IMR-90 (cell line): ENCODE data around the gene CHTF8. TPM values are rescaled to one million over a fixed set of nuclear protein-coding genes. Genes with fewer than 3 reads are reported as not detected.

Experiments
- ATAC-seq: fragments of 200-7000 bp; cut with Tn5 transposase; 2 replicates; pipeline ENCODE4 v1.9.1; 2020; ENCODE audit warnings: low read depth, mild to moderate bottlenecking, moderate library complexity
- BruUV-seq: library from RNA; stranded (reverse); fragments of 400-500 nt; replicated peaks from 2 replicates; lab custom pipeline; 2021; lab: Mats Ljungman, UMichigan
- CTCF ChIA-PET: fragments of 300-600 bp; formaldehyde crosslinking; extraction: SDS; loops from one replicate; lab custom pipeline; 2021; ENCODE audit warnings: antibody characterized with exemption; lab: Yijun Ruan, JAX
- POLR2A ChIA-PET: fragments of 300-600 bp; sonication (Branson Sonifier 250); formaldehyde crosslinking; loops from one replicate; lab custom pipeline; 2022; ENCODE audit warnings: antibody characterized with exemption; ENCODE audit not compliant: unreplicated experiment; lab: Charles Lee
- DNase-seq: peaks from one replicate; pipeline ENCODE4 v3.0.0; 2013
- H2AFZ ChIP-seq: replicated peaks from 2 replicates; pipeline ENCODE3; 2013; ENCODE audit warnings: low read length, mild to moderate bottlenecking; ENCODE audit not compliant: poor library complexity
- H2AK5ac ChIP-seq: 2 replicates; pipeline ENCODE4 v1.6.1; 2013; ENCODE audit warnings: low read depth, low read length, inconsistent platforms
- H2AK9ac ChIP-seq: replicated peaks from 2 replicates; pipeline ENCODE3; 2013; ENCODE audit warnings: mild to moderate bottlenecking, low read depth, low read length, moderate library complexity; ENCODE audit not compliant: poor library complexity
- H2BK120ac ChIP-seq: 2 replicates; pipeline ENCODE4 v1.6.1; 2013; ENCODE audit warnings: low read depth, low read length, inconsistent platforms
- H2BK15ac ChIP-seq: 3 replicates; pipeline ENCODE4 v1.6.1; 2013; ENCODE audit warnings: low read depth, low read length, inconsistent platforms
- H2BK20ac ChIP-seq: 2 replicates; pipeline ENCODE4 v1.6.1; 2013; ENCODE audit warnings: low read depth, mild to moderate bottlenecking, inconsistent platforms, low read length, moderate library complexity
- H2BK5ac ChIP-seq: 2 replicates; pipeline ENCODE4 v1.6.1; 2013; ENCODE audit warnings: mild to moderate bottlenecking, low read depth, low read length, inconsistent platforms; ENCODE audit not compliant: poor library complexity, severe bottlenecking
- H3K14ac ChIP-seq: replicated peaks from 2 replicates; pipeline ENCODE4 v1.6.1; 2013; ENCODE audit warnings: low read depth, low read length, inconsistent platforms
- H3K18ac ChIP-seq: 2 replicates; pipeline ENCODE4 v1.6.1; 2013; ENCODE audit warnings: low read depth, low read length, control low read depth
- H3K23ac ChIP-seq: 2 replicates; pipeline ENCODE4 v1.6.1; 2013; ENCODE audit warnings: low read depth, low read length, inconsistent platforms
- H3K27ac ChIP-seq: 2 replicates; pipeline ENCODE4 v1.5.1; 2013; ENCODE audit warnings: mild to moderate bottlenecking, control low read depth, low read length; ENCODE audit not compliant: insufficient read depth
- H3K27me3 ChIP-seq: 2 replicates; pipeline ENCODE4 v1.6.1; 2013; ENCODE audit warnings: low read length; ENCODE audit not compliant: control insufficient read depth, insufficient read depth
- H3K36me3 ChIP-seq: 2 replicates; pipeline ENCODE4 v1.6.1; 2013; ENCODE audit warnings: low read length, mixed read lengths; ENCODE audit not compliant: control insufficient read depth, insufficient read depth
- H3K4ac ChIP-seq: 2 replicates; pipeline ENCODE4 v1.6.1; 2013; ENCODE audit warnings: low read depth, low read length, inconsistent platforms
- H3K4me1 ChIP-seq: 2 replicates; pipeline ENCODE4 v1.6.1; 2013; ENCODE audit warnings: low read length, mixed read lengths; ENCODE audit not compliant: control insufficient read depth, insufficient read depth
- H3K4me2 ChIP-seq: 2 replicates; pipeline ENCODE4 v1.6.1; 2013; ENCODE audit warnings: low read depth, mild to moderate bottlenecking, control low read depth, low read length, moderate library complexity
- H3K4me3 ChIP-seq: 2 replicates; pipeline ENCODE4 v1.5.1; 2013; ENCODE audit warnings: low read depth, mild to moderate bottlenecking, control low read depth, low read length, moderate library complexity; ENCODE audit not compliant: insufficient read depth
- H3K56ac ChIP-seq: 2 replicates; pipeline ENCODE4 v1.6.1; 2013; ENCODE audit warnings: low read length, inconsistent platforms; ENCODE audit not compliant: insufficient read depth; ENCODE audit errors: extremely low read depth
- H3K79me1 ChIP-seq, 2 experiments: 2 replicates each; pipeline ENCODE4 v1.6.1; 2013; ENCODE audit warnings: low read length in 2 of 2, inconsistent platforms in 1 of 2, low read depth in 1 of 2
- H3K9ac ChIP-seq: 2 replicates; pipeline ENCODE4 v1.6.1; 2013; ENCODE audit warnings: low read depth, low read length, control low read depth
- H3K9me1 ChIP-seq: 2 replicates; pipeline ENCODE4 v1.6.1; 2013; ENCODE audit warnings: low read length, inconsistent platforms; ENCODE audit not compliant: insufficient read depth
- H3K9me3 ChIP-seq: 2 replicates; pipeline ENCODE4 v1.6.1; 2013; ENCODE audit warnings: low read length; ENCODE audit not compliant: control insufficient read depth, insufficient read depth
- H4K20me1 ChIP-seq: 2 replicates; pipeline ENCODE4 v1.6.1; 2013; ENCODE audit warnings: low read length, inconsistent platforms; ENCODE audit not compliant: insufficient read depth
- H4K5ac ChIP-seq: 2 replicates; pipeline ENCODE4 v1.6.1; 2013; ENCODE audit warnings: mild to moderate bottlenecking, low read depth, low read length, control low read depth
- H4K8ac ChIP-seq, 2 experiments: 2 replicates each; pipeline ENCODE4 v1.6.1; 2013; ENCODE audit warnings: low read depth in 2 of 2, low read length in 2 of 2, control low read depth in 1 of 2, inconsistent platforms in 1 of 2
- H4K91ac ChIP-seq: 2 replicates; pipeline ENCODE4 v1.6.1; 2013; ENCODE audit warnings: low read depth, low read length, inconsistent platforms; ENCODE audit not compliant: insufficient read depth
- BHLHE40 ChIP-seq: fragments of 150-350 bp; IDR thresholded peaks from 2 replicates; pipeline ENCODE4 v1.6.1; 2016; ENCODE audit warnings: mild to moderate bottlenecking, low read depth, low read length
- CEBPB ChIP-seq: IDR thresholded peaks from 2 replicates; pipeline ENCODE4 v1.6.1; 2012; ENCODE audit warnings: low read depth, low read length, improper control_type of control experiment
- CHD1 ChIP-seq: IDR thresholded peaks from 2 replicates; pipeline ENCODE4 v1.6.1; 2012; ENCODE audit warnings: low read depth, low read length, improper control_type of control experiment
- ELK1 ChIP-seq: fragments of 150-350 bp; IDR thresholded peaks from 2 replicates; pipeline ENCODE4 v1.6.1; 2016; ENCODE audit warnings: low read depth, mild to moderate bottlenecking, low read length, moderate library complexity, borderline replicate concordance
- FOS ChIP-seq: fragments of 150-350 bp; IDR thresholded peaks from 2 replicates; pipeline ENCODE4 v1.6.1; 2016; ENCODE audit warnings: low read depth, low read length
- MAFK ChIP-seq: IDR thresholded peaks from 2 replicates; pipeline ENCODE4 v1.6.1; 2012; ENCODE audit warnings: low read depth, low read length, improper control_type of control experiment
- MXI1 ChIP-seq: IDR thresholded peaks from 2 replicates; pipeline ENCODE4 v1.6.1; 2012; ENCODE audit warnings: low read depth, mild to moderate bottlenecking, low read length, moderate library complexity, borderline replicate concordance
- NFE2L2 ChIP-seq: fragments of 150-350 bp; IDR thresholded peaks from 2 replicates; pipeline ENCODE4 v1.6.1; 2016; ENCODE audit warnings: low read depth, mild to moderate bottlenecking, low read length
- POLR2A ChIP-seq: IDR thresholded peaks from 2 replicates; pipeline ENCODE4 v1.6.1; 2012; ENCODE audit warnings: mild to moderate bottlenecking, low read depth, low read length
- RCOR1 ChIP-seq: IDR thresholded peaks from 2 replicates; pipeline ENCODE4 v1.6.1; 2012; ENCODE audit warnings: mild to moderate bottlenecking, low read length, improper control_type of control experiment; ENCODE audit not compliant: insufficient replicate concordance
- RFX5 ChIP-seq: IDR thresholded peaks from 2 replicates; pipeline ENCODE4 v1.8.0; 2012; ENCODE audit warnings: low read depth, mild to moderate bottlenecking, low read length, moderate library complexity
- SMC3 ChIP-seq: fragments of 150-350 bp; IDR thresholded peaks from 2 replicates; pipeline ENCODE4 v1.6.1; 2016; ENCODE audit warnings: low read depth, mild to moderate bottlenecking, antibody characterized with exemption, low read length, moderate library complexity
- WGBS, 2 experiments: methylation state at CpG; one replicate each; pipeline versions ENCODE4 v1.1.5 to v1.1.7; 2013; ENCODE audit warnings: missing lambda C conversion rate in 2 of 2; ENCODE audit not compliant: insufficient read length in 1 of 2; ENCODE audit errors: extremely low coverage in 2 of 2; 5-methylcytosine and 5-hydroxymethylcytosine counted together
- dilution Hi-C: fragments of 300-500 bp; cut with HindIII; formaldehyde crosslinking; loops from one replicate; pipeline ENCODE4 v1.14.3; 2018; ENCODE audit warnings: low sequenced_read_pairs; ENCODE audit not compliant: unreplicated experiment
- in situ Hi-C: fragments of 300-500 bp; cut with MboI; formaldehyde crosslinking; loops from 3 replicates; pipeline ENCODE4 v1.14.3; 2019; ENCODE audit warnings: low sequenced_read_pairs, inconsistent platforms, mixed read lengths
- intact Hi-C: fragments of 100-400 bp; cut with micrococcal nuclease; formaldehyde crosslinking; loops from 2 replicates; pipeline ENCODE4 v1.10.0; 2022
- polyA plus RNA-seq, 3 experiments: library from polyadenylated mRNA; depleted of rRNA; stranded (reverse); fragments of >200 nt; gene quantifications; 2 replicates each; pipeline ENCODE4 v1.2.3, GENCODE V29; 2012; ENCODE audit warnings: low replicate concordance in 1 of 3
- total RNA-seq: library from RNA; depleted of rRNA; stranded (reverse); fragments of >200 nt; gene quantifications from 2 replicates; pipeline ENCODE4 v1.2.3, GENCODE V29; 2012
- TF ChIP-seq, protein P1 (sequence below): conservative IDR thresholded peaks from 2 replicates; pipeline ENCODE4 v1.5.1; 2012; ENCODE audit warnings: mild to moderate bottlenecking, low read depth, low read length, improper control_type of control experiment

CHTF8 gene
- total and polyA plus RNA-seq, 2 of the 4 experiments (the other 2 are of a cell fraction) = 47.1 to 122 TPM

DNA sequence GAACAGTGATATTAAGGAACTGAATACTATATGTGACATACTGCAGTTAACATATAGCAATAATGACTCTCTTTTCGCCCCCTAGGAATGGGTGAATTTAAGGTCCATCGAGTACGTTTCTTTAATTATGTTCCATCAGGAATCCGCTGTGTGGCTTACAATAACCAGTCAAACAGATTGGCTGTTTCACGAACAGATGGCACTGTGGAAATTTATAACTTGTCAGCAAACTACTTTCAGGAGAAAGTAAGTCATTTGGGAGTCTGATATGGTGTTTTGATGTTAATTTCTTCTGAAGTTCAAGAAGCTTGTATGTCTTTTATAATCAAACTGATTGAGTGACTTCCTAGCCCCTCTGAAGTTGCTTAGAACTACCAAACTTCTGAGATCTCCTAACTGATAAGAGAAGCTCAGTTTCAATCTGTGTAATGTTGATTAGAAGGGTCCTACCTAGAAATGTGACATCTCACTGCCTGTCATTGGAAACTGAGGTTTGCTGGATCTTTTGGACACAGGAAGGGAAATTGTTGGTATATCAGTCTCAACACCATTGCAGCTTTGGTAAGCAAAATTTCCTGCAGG is 1.1 kb upstream of the CHTF8 start:
- H4K20me1 ChIP-seq = peaks cover 23% of the 10 kb centered on the region; the same call in 1 of the 2 replicates
- in situ Hi-C loops (no loop called here), dilution Hi-C loops (no loop called here), intact Hi-C loops (loop anchor here (5.0 kb wide), 1 partner anchor 141 kb away; no protein-coding TSS in a partner anchor)
- CTCF ChIA-PET = interaction anchor here (1.0 kb wide), 1 partner anchor 17 kb away, joined by 3 read pairs; no protein-coding TSS in a partner anchor
- no peak overlapping the region for H2BK5ac ChIP-seq
- H4K91ac ChIP-seq = no peak overlapping the region
- peak overlapping the region; percentile 64; the same call in 1 of the 2 replicates for H3K9ac ChIP-seq
- H3K4ac ChIP-seq = no peak overlapping the region; the same call in 1 of the 2 replicates
- H2BK20ac ChIP-seq = no peak overlapping the region
- TF ChIP-seq NFE2L2 (no peak), RCOR1 (no peak), RFX5 (no peak), CEBPB (no peak), MAFK (no peak), ELK1 (no peak), FOS (no peak), SMC3 (no peak), BHLHE40 (no peak), CHD1 (no peak), POLR2A (no peak), MXI1 (no peak)
- TF ChIP-seq, protein P1, sequence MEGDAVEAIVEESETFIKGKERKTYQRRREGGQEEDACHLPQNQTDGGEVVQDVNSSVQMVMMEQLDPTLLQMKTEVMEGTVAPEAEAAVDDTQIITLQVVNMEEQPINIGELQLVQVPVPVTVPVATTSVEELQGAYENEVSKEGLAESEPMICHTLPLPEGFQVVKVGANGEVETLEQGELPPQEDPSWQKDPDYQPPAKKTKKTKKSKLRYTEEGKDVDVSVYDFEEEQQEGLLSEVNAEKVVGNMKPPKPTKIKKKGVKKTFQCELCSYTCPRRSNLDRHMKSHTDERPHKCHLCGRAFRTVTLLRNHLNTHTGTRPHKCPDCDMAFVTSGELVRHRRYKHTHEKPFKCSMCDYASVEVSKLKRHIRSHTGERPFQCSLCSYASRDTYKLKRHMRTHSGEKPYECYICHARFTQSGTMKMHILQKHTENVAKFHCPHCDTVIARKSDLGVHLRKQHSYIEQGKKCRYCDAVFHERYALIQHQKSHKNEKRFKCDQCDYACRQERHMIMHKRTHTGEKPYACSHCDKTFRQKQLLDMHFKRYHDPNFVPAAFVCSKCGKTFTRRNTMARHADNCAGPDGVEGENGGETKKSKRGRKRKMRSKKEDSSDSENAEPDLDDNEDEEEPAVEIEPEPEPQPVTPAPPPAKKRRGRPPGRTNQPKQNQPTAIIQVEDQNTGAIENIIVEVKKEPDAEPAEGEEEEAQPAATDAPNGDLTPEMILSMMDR = no peak
- peaks cover 12% of the 10 kb centered on the region for H3K36me3 ChIP-seq
- ATAC-seq = no peak
- H2AK9ac ChIP-seq = peak overlapping the region; percentile 19
- no peaks in the 10 kb centered on the region for H3K27me3 ChIP-seq
- H3K4me2 ChIP-seq = peak overlapping the region; percentile 83
- H3K14ac ChIP-seq = peak overlapping the region; percentile 85; the same call in 1 of the 2 replicates
- no peak overlapping the region for H3K27ac ChIP-seq
- H4K5ac ChIP-seq = no peak overlapping the region
- H3K56ac ChIP-seq = peak overlapping the region; percentile 66; the same call in 1 of the 2 replicates
- no peaks in the 10 kb centered on the region; the same call in 1 of the 2 replicates for H3K9me1 ChIP-seq
- peak overlapping the region; percentile 91 for H3K4me3 ChIP-seq
- peak overlapping the region; percentile 4; the same call in 1 of the 2 replicates for H2AK5ac ChIP-seq
- no peak for DNase-seq
- H3K79me1 ChIP-seq = peaks cover 17 to 56% of the 10 kb centered on the region in 2 experiments
- no TSS peak for BruUV-seq
- H3K23ac ChIP-seq = peak overlapping the region; percentile 81; the same call in 1 of the 2 replicates
- no peak overlapping the region for H2BK120ac ChIP-seq
- H2BK15ac ChIP-seq = no peak overlapping the region
- H2AFZ ChIP-seq = no peak overlapping the region
- POLR2A ChIA-PET = interaction anchor here (0.6 to 0.9 kb wide), 3 partner anchors 12 to 54 kb away, joined by 3 to 5 read pairs (median 5); no protein-coding TSS in a partner anchor
- no peaks in the 10 kb centered on the region for H3K4me1 ChIP-seq
- H3K18ac ChIP-seq = no peak overlapping the region
- no CpG with 5 or more reads among the region's 5 CpGs for WGBS, 2 experiments
- no peak overlapping the region; a peak in 1 of 4 replicates for H4K8ac ChIP-seq
- no peaks in the 10 kb centered on the region for H3K9me3 ChIP-seq
